Loucy (cell line): ENCODE data around the gene CEP83.

ENCODE experiments used
- EZH2phosphoT487 ChIP-seq: fragments of 200-600 bp; IDR thresholded peaks from 2 replicates; pipeline ENCODE4 v1.6.1; 2018; ENCODE audit warnings: antibody characterized with exemption, mild to moderate bottlenecking, moderate library complexity, borderline replicate concordance
- TF ChIP-seq, protein P1 (sequence below): fragments of 200-600 bp; sonication (generic); conservative IDR thresholded peaks from 2 replicates; pipeline ENCODE4 v1.5.1; 2014; ENCODE audit warnings: mild to moderate bottlenecking, antibody characterized with exemption, low read length

DNA sequence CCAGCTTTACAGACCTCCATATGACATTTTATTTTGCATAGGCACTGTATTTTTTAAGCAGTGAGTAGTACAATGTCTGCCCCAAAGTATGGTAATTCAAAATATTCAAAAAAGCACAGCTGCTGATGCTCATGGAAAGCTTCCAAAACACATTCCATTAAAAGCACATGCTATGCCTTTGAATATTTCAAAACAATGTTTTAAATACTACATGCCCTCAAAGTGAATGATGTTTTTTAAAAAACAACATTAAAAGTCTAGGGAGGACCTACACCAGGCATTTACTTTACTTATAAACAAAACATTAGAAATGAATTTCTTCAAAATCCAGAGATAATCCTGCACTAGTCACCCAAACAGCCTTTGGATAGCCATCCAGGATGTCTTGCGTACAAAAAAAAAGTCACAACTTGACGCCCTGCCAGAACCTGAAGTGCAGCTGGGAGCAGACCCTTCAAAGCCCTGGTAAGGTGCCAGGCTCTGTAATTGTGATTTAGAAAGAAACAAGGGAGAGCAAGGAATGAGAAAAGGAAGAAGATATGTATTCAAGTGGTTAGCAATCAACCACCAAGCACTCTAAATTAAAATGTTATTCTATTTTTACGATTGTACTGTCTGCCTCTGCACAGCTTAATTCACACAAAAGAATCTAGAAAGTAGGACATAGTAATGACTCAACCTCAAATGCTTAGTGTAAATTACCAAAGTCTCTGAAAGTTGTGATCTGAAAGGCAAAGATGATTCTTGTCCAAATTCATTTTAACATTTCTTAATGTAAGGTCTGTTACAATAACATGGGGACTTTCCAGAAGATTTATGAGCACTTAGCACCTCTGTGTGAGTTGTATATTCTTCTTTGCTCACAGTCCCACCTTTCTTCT lies 31.9 kb downstream of the CEP83 start:
- TF ChIP-seq, protein P1, sequence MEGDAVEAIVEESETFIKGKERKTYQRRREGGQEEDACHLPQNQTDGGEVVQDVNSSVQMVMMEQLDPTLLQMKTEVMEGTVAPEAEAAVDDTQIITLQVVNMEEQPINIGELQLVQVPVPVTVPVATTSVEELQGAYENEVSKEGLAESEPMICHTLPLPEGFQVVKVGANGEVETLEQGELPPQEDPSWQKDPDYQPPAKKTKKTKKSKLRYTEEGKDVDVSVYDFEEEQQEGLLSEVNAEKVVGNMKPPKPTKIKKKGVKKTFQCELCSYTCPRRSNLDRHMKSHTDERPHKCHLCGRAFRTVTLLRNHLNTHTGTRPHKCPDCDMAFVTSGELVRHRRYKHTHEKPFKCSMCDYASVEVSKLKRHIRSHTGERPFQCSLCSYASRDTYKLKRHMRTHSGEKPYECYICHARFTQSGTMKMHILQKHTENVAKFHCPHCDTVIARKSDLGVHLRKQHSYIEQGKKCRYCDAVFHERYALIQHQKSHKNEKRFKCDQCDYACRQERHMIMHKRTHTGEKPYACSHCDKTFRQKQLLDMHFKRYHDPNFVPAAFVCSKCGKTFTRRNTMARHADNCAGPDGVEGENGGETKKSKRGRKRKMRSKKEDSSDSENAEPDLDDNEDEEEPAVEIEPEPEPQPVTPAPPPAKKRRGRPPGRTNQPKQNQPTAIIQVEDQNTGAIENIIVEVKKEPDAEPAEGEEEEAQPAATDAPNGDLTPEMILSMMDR = no peak
- TF ChIP-seq EZH2phosphoT487 = no peak
